ENCODE data around the gene MAN1C1.

The MAN1C1 gene

GRCh38 chr1:25831569-25832196 is 215.1 kb downstream of the MAN1C1 start:
- Histone ChIP-seq H3K36me3 (peaks cover 94% of the 10 kb centered on the region), H3K4me1 (ENCODE audit: control insufficient read depth in 1 of 2, insufficient read depth in 1 of 2, low read depth in 1 of 2, low read length in 1 of 2) (peaks cover 9 to 11% of the 10 kb centered on the region in 2 experiments), H3K27ac (peak overlapping the region; percentile 54), H3K9me3 (no peaks in the 10 kb centered on the region), H3K27me3 (no peaks in the 10 kb centered on the region), H3K4me3 (ENCODE audit: low read depth in 1 of 2, low read length in 1 of 2) (no peak overlapping the region)
- no peak for TF ChIP-seq CTCF (IDR thresholded peaks at IDR 0.05)

GRCh38 chr1:25832336-25833037 is 215.9 kb downstream of the MAN1C1 start:
- Histone ChIP-seq H3K4me1 (ENCODE audit: control insufficient read depth in 1 of 2, insufficient read depth in 1 of 2, low read depth in 1 of 2, low read length in 1 of 2) (peaks cover 9 to 11% of the 10 kb centered on the region in 2 experiments), H3K36me3 (peaks cover 86% of the 10 kb centered on the region), H3K27ac (peak overlapping the region; percentile 54), H3K9me3 (no peaks in the 10 kb centered on the region), H3K4me3 (ENCODE audit: low read depth in 1 of 2, low read length in 1 of 2) (no peak overlapping the region), H3K27me3 (no peaks in the 10 kb centered on the region)
- TF ChIP-seq CTCF (IDR thresholded peaks at IDR 0.05): no peak

- TF ChIP-seq CTCF (IDR thresholded peaks at IDR 0.05): no peak
- H3K27me3 ChIP-seq: no peaks in the 10 kb centered on the region
- H3K4me1 ChIP-seq (ENCODE audit: control insufficient read depth in 1 of 2, insufficient read depth in 1 of 2, low read depth in 1 of 2, low read length in 1 of 2): peaks cover 9 to 11% of the 10 kb centered on the region in 2 experiments
- no peaks in the 10 kb centered on the region for H3K9me3 ChIP-seq
- no peak overlapping the region for H3K27ac ChIP-seq
- peaks cover 80% of the 10 kb centered on the region for H3K36me3 ChIP-seq
- H3K4me3 ChIP-seq (ENCODE audit: low read depth in 1 of 2, low read length in 1 of 2): no peak overlapping the region
Measured at GRCh38 chr1:25833158-25833557, 216.6 kb downstream of the MAN1C1 start.
